Panc1 (cell line): Measurements from ENCODE around the gene LRRFIP2.

ENCODE experiments used
- POLR2AphosphoS5 ChIP-seq: IDR thresholded peaks from 2 replicates; pipeline ENCODE4 v1.6.1; 2012; ENCODE audit warnings: mild to moderate bottlenecking, low read depth, low read length, moderate library complexity
- SIN3A ChIP-seq: IDR thresholded peaks from 2 replicates; pipeline ENCODE4 v1.6.1; 2012; ENCODE audit warnings: low read depth, mild to moderate bottlenecking, low read length, moderate library complexity, borderline replicate concordance; ENCODE audit not compliant: insufficient read depth
- TCF7L2 ChIP-seq: IDR thresholded peaks from 2 replicates; pipeline ENCODE4 v1.6.1; 2011; ENCODE audit warnings: mild to moderate bottlenecking, low read depth, low read length, inconsistent platforms
- TF ChIP-seq, protein P1 (sequence below): fragments of 450-650 bp; IDR thresholded peaks from 2 replicates; pipeline ENCODE4 v1.5.1; 2017; ENCODE audit warnings: mild to moderate bottlenecking
- TF ChIP-seq, protein P2 (sequence below), 2 experiments: IDR thresholded peaks; 2 replicates each; pipeline ENCODE4 v1.6.1; 2011 to 2012; ENCODE audit warnings: low read depth in 2 of 2, control low read depth in 1 of 2, low read length in 1 of 2, mild to moderate bottlenecking in 1 of 2, moderate library complexity in 1 of 2; ENCODE audit not compliant: insufficient read depth in 1 of 2

DNA sequence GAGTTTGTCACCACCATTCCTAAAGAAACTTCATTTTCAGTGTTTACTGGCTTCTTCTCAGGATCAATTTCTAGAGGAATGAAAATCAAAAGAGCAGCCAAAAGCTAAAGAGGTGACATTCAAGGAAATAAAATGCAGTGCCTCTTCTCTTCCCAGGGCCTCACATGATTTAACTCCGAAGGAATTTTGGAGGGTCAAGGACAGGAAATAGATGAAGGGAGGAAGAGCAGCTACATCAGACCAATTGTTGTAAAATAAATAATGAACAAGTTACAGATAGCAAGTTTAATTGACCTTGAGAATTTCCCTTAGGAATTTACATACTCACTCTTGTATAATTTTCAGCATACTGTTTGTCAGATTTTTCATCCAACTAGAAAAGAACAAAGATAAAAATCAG, 78.1 kb downstream of the LRRFIP2 start:
- no peak for TF ChIP-seq POLR2AphosphoS5
- TF ChIP-seq, protein P1, sequence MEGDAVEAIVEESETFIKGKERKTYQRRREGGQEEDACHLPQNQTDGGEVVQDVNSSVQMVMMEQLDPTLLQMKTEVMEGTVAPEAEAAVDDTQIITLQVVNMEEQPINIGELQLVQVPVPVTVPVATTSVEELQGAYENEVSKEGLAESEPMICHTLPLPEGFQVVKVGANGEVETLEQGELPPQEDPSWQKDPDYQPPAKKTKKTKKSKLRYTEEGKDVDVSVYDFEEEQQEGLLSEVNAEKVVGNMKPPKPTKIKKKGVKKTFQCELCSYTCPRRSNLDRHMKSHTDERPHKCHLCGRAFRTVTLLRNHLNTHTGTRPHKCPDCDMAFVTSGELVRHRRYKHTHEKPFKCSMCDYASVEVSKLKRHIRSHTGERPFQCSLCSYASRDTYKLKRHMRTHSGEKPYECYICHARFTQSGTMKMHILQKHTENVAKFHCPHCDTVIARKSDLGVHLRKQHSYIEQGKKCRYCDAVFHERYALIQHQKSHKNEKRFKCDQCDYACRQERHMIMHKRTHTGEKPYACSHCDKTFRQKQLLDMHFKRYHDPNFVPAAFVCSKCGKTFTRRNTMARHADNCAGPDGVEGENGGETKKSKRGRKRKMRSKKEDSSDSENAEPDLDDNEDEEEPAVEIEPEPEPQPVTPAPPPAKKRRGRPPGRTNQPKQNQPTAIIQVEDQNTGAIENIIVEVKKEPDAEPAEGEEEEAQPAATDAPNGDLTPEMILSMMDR: no peak
- no peak for TF ChIP-seq TCF7L2
- TF ChIP-seq, protein P2, sequence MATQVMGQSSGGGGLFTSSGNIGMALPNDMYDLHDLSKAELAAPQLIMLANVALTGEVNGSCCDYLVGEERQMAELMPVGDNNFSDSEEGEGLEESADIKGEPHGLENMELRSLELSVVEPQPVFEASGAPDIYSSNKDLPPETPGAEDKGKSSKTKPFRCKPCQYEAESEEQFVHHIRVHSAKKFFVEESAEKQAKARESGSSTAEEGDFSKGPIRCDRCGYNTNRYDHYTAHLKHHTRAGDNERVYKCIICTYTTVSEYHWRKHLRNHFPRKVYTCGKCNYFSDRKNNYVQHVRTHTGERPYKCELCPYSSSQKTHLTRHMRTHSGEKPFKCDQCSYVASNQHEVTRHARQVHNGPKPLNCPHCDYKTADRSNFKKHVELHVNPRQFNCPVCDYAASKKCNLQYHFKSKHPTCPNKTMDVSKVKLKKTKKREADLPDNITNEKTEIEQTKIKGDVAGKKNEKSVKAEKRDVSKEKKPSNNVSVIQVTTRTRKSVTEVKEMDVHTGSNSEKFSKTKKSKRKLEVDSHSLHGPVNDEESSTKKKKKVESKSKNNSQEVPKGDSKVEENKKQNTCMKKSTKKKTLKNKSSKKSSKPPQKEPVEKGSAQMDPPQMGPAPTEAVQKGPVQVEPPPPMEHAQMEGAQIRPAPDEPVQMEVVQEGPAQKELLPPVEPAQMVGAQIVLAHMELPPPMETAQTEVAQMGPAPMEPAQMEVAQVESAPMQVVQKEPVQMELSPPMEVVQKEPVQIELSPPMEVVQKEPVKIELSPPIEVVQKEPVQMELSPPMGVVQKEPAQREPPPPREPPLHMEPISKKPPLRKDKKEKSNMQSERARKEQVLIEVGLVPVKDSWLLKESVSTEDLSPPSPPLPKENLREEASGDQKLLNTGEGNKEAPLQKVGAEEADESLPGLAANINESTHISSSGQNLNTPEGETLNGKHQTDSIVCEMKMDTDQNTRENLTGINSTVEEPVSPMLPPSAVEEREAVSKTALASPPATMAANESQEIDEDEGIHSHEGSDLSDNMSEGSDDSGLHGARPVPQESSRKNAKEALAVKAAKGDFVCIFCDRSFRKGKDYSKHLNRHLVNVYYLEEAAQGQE (IDR thresholded peaks at IDR 0.05; ENCODE audit: insufficient read depth in 1 of 2, low read depth in 2 of 2, low read length in 1 of 2): no peak
- TF ChIP-seq SIN3A: no peak
